ENCODE measurements around the gene FHIT. TPM values are rescaled to one million over a fixed set of nuclear protein-coding genes. Genes with fewer than 3 reads are reported as not detected.
"Not testable (repeated sequence)": the region's sequence is repeated elsewhere in the genome, so short reads cannot be mapped to it uniquely, and the experiment has no call there.

FHIT gene
- total and polyA plus RNA-seq, 8 donors: 1.8 to 10.6 (median 7.1) TPM

DNA sequence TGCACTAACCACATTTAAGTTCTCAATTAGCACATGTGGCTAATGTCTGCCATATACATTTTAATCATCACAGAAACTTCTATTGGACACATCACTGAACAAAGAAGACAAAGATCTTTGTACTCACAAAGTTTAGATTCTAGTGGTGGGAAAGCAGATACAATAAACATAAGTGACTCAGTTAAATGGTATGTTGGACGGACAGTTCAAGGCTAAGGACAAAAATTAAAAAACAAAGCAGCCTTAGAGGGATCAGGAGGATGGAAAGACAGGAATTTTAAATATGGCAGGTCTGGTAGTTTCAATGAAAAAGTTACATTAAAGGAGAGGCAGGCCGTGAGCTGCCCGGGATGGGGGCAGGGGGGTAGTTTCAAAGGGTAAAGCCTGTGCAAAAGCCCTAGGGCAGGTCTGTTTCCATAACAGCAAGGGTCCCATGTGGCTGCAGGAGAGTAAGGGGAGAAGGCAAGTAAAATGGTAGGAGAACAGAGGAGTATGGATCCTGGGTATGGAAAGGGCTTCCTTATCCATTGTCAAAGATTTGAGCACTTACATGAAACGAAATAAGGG is 220.7 kb downstream of the FHIT start:
- Histone ChIP-seq H3K27ac (no peak overlapping the region), H3K9me3 (no peaks in the 10 kb centered on the region), H3K27me3 (no peaks in the 10 kb centered on the region), H3K36me3 (no peaks in the 10 kb centered on the region), H3K4me1 (no peaks in the 10 kb centered on the region), H3K4me3 (no peak overlapping the region)
- WGBS, 5 donors: 82 to 91% (median 87%) methylated on average over 4 of the region's 4 CpGs
- DNase-seq: no peak
- TF ChIP-seq POLR2A (IDR thresholded peaks at IDR 0.05): no peak
- TF ChIP-seq POLR2AphosphoS5 (IDR thresholded peaks at IDR 0.05): no peak
- no peak for TF ChIP-seq EP300 (IDR thresholded peaks at IDR 0.05)
- TF ChIP-seq, protein P1, sequence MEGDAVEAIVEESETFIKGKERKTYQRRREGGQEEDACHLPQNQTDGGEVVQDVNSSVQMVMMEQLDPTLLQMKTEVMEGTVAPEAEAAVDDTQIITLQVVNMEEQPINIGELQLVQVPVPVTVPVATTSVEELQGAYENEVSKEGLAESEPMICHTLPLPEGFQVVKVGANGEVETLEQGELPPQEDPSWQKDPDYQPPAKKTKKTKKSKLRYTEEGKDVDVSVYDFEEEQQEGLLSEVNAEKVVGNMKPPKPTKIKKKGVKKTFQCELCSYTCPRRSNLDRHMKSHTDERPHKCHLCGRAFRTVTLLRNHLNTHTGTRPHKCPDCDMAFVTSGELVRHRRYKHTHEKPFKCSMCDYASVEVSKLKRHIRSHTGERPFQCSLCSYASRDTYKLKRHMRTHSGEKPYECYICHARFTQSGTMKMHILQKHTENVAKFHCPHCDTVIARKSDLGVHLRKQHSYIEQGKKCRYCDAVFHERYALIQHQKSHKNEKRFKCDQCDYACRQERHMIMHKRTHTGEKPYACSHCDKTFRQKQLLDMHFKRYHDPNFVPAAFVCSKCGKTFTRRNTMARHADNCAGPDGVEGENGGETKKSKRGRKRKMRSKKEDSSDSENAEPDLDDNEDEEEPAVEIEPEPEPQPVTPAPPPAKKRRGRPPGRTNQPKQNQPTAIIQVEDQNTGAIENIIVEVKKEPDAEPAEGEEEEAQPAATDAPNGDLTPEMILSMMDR (IDR thresholded peaks at IDR 0.05): no peak
- intact Hi-C loops (cut with DNase I; ENCODE audit: low total_unique reads): no loop called here

DNA sequence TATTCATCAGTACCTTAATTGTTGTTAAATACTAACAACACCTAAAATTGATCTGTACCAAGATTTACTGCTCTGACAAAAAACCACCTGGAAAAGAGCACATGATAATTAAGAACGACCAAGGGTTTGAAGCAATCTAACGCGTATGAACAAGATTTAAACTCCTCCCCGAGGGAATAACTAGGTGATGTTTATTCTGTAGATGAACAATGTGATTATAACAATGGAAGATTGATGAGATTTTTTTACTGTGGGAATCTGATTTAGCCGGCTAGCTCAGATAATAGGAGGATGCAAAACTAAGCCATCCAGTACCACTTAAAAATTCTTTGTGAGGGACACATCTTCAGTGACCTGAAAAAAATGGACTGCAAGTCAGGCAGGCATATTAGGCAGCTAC is 222.1 kb downstream of the FHIT start:
- no peak overlapping the region for H3K4me3 ChIP-seq
- H3K9me3 ChIP-seq: no peaks in the 10 kb centered on the region
- H3K36me3 ChIP-seq: no peaks in the 10 kb centered on the region
- TF ChIP-seq POLR2A (IDR thresholded peaks at IDR 0.05) (no peak), EP300 (IDR thresholded peaks at IDR 0.05) (no peak), POLR2AphosphoS5 (IDR thresholded peaks at IDR 0.05) (no peak)
- TF ChIP-seq, protein P1 (IDR thresholded peaks at IDR 0.05): no peak
- H3K27me3 ChIP-seq: no peaks in the 10 kb centered on the region
- H3K27ac ChIP-seq: no peak overlapping the region
- intact Hi-C loops (cut with DNase I; ENCODE audit: low total_unique reads): no loop called here
- 64 to 76% (median 73%) methylated on average over 5 of the region's 5 CpGs for WGBS, 5 donors
- H3K4me1 ChIP-seq: no peaks in the 10 kb centered on the region
- no peak for DNase-seq

DNA sequence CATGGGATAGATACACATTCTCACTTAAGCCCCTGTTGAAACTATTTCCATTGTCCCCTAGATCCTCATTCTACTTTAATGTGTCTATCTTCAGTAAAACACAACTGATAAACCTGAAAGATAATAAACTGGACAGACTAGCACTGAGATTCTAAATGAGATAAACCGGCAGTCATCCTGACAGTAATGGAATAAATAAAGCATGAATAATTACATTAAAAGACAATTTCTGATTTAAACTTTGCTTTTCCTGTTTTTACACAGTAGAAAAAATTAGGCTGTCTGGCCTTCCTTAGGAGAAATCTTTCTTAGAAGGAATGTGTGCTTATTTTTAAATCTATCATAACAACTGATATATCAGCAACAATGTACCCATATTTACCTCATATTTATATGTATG is 232.4 kb downstream of the FHIT start:
- 41 to 90% (median 81%) methylated on average over 1 of the region's 1 CpG for WGBS, 5 donors
- intact Hi-C loops (cut with DNase I; ENCODE audit: low total_unique reads): no loop called here
- no peak overlapping the region for H3K4me3 ChIP-seq
- TF ChIP-seq, protein P1 (IDR thresholded peaks at IDR 0.05): no peak
- TF ChIP-seq EP300 (IDR thresholded peaks at IDR 0.05) (no peak), POLR2A (IDR thresholded peaks at IDR 0.05) (no peak), POLR2AphosphoS5 (IDR thresholded peaks at IDR 0.05) (no peak)
- no peaks in the 10 kb centered on the region for H3K27me3 ChIP-seq
- H3K9me3 ChIP-seq: peaks cover 0 to 15% (median 5%) of the 10 kb centered on the region in 4 donors
- no peaks in the 10 kb centered on the region for H3K4me1 ChIP-seq
- H3K36me3 ChIP-seq: no peaks in the 10 kb centered on the region
- no peak for DNase-seq
- H3K27ac ChIP-seq: no peak overlapping the region

DNA sequence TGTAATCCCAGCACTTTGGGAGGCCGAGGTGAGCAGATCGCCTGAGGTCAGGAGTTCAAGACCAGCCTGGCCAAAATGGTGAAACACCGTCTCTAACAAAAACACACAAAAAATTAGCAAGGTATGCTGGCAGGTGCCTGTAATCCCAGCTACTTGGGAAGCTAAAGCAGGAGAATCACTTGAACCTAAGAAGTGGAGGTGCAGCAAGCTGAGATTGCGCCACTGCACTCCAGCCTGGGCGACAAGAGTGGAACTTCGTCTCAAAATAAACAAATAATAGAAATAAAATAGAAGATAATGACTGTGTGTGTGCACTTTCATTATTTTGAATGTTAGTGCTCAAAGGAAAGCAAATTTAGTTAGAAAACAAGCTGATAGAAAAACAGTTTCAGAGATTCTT is 234.2 kb downstream of the FHIT start:
- H3K4me1 ChIP-seq; H3K36me3 ChIP-seq; H3K9me3 ChIP-seq; H3K4me3 ChIP-seq; DNase-seq; H3K27ac ChIP-seq; H3K27me3 ChIP-seq; intact Hi-C loops (cut with DNase I; ENCODE audit: low total_unique reads): not testable (repeated sequence)
- 88 to 96% (median 93%) methylated on average over 6 of the region's 6 CpGs for WGBS, 5 donors

DNA sequence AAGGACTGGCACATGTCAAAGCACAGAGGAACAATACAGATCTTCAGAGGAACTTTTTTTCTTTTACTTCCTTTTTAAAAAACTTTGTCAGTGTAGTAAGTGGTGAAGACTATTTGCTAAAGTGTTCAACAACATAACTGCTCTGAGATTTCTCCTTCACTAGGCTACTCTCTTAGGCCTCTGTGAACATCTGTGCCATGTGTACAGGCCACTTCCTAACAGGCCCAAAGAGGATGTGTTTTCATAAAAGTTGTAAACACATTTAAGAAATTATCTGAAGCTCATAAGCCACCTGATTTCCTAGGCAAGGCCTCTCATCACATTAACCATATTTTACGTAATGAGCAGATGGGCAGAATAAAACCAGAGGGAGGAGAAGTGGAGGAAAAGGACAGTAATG is 235.4 kb downstream of the FHIT start:
- TF ChIP-seq POLR2AphosphoS5 (IDR thresholded peaks at IDR 0.05) (no peak), POLR2A (IDR thresholded peaks at IDR 0.05) (no peak), EP300 (IDR thresholded peaks at IDR 0.05) (no peak)
- TF ChIP-seq, protein P1 (IDR thresholded peaks at IDR 0.05): no peak
- no peaks in the 10 kb centered on the region for H3K4me1 ChIP-seq
- no peak overlapping the region for H3K27ac ChIP-seq
- 71 to 98% (median 90%) methylated on average over 1 of the region's 1 CpG for WGBS, 5 donors
- no peaks in the 10 kb centered on the region for H3K27me3 ChIP-seq
- intact Hi-C loops (cut with DNase I; ENCODE audit: low total_unique reads): no loop called here
- H3K9me3 ChIP-seq: no peaks in the 10 kb centered on the region
- no peak overlapping the region for H3K4me3 ChIP-seq
- no peak for DNase-seq
- H3K36me3 ChIP-seq: no peaks in the 10 kb centered on the region
